ENCODE measurements around the gene SOCS1. TPM values are rescaled to one million over a fixed set of nuclear protein-coding genes. Genes with fewer than 3 reads are reported as not detected.

The SOCS1 gene
- total RNA-seq, 1 donor from 2014 or later: 76.2 TPM

- Mint-ChIP-seq H3K9me3 (no peaks in the 10 kb centered on the region), H3K4me1 (peaks cover 48% of the 10 kb centered on the region), H3K27ac (peak overlapping the region; percentile 68), H3K27me3 (no peaks in the 10 kb centered on the region), H3K4me3 (peak overlapping the region; percentile 2), H3K36me3 (ENCODE audit: low read depth) (peaks cover 37% of the 10 kb centered on the region)
- ATAC-seq (ENCODE audit: low read depth) (no peak), DNase-seq (no peak)
- intact Hi-C loops (cut with micrococcal nuclease): loop anchor here (10.0 kb wide), 1 partner anchor 435 kb away; no protein-coding TSS in a partner anchor
- TF ChIP-seq CTCF (IDR thresholded peaks at IDR 0.05): no peak
- CTCF ChIA-PET: no interaction called here
- POLR2A ChIA-PET: interaction anchor here (0.6 to 4.1 kb wide), 7 partner anchors 17 to 282 kb away, joined by 3 to 38 read pairs (median 5); no protein-coding TSS in a partner anchor
These were observed 5.8 kb downstream of the SOCS1 start for GRCh38 chr16:11250091-11250785.

DNA sequence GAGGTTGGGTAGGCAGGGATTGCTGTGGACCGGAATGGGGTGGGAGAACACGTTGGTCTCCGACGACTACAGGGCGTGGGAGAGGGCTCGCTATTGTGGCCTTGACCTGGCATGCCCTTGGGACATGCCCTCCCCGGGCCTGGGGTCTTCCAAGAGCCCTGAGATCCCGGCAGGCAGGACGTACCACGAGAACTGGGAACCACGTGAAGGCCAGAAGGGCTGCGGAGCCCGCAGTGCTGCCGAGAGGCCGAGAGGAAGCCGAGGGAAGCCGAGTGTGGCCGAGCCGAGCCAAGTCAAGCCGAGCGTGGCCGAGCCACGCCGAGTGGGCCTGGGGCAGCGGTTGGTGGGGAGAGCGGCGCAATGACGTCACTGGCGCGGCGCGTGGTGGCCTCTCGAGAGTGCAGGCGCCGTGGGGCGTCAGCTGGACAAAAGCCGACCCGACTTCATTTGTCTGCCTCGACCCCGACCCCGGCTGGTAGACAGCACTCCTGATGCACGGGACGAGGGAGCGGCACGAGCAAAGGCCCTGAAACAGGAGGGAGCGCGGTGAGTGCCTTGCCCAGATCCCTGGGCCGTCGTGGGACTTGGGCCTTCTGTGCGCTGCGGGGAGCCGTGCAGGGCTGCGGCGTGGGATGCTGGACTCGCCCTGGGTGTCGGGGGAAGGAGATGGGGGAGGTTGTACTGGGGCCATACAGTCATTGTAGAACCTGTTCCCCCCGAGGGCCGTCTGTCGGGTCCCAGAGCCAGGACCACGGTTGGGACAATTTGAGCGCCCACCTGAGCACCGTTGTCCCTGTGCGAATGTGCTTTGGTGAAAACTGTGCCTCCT, 6.6 kb downstream of the SOCS1 start:
- no peaks in the 10 kb centered on the region for H3K27me3 Mint-ChIP-seq
- H3K9me3 Mint-ChIP-seq: no peaks in the 10 kb centered on the region
- no peak overlapping the region for H3K27ac Mint-ChIP-seq
- intact Hi-C loops (cut with micrococcal nuclease): loop anchor here (10.0 kb wide), 1 partner anchor 435 kb away; no protein-coding TSS in a partner anchor
- ChIA-PET CTCF (no interaction called here), POLR2A (interaction anchor here (0.6 to 4.1 kb wide), 4 partner anchors 25 to 281 kb away, joined by 3 to 38 read pairs (median 6); no protein-coding TSS in a partner anchor)
- peak overlapping the region; percentile 19 for H3K4me3 Mint-ChIP-seq
- no peak for ATAC-seq (ENCODE audit: low read depth)
- TF ChIP-seq CTCF (IDR thresholded peaks at IDR 0.05): no peak
- peaks cover 37% of the 10 kb centered on the region for H3K36me3 Mint-ChIP-seq (ENCODE audit: low read depth)
- H3K4me1 Mint-ChIP-seq: peaks cover 48% of the 10 kb centered on the region
- no peak for DNase-seq

- ChIA-PET POLR2A (interaction anchor here (0.6 to 1.6 kb wide), 8 partner anchors 12 to 686 kb away, joined by 3 to 12 read pairs (median 4); no protein-coding TSS in a partner anchor), CTCF (interaction anchor here (0.6 to 1.3 kb wide), 3 partner anchors 50 to 154 kb away, joined by 3 to 4 read pairs (median 3); no protein-coding TSS in a partner anchor)
- intact Hi-C loops (cut with micrococcal nuclease): no loop called here
- Mint-ChIP-seq H3K9me3 (no peaks in the 10 kb centered on the region), H3K27me3 (no peaks in the 10 kb centered on the region), H3K27ac (no peak overlapping the region), H3K4me1 (peaks cover 38% of the 10 kb centered on the region), H3K4me3 (no peak overlapping the region), H3K36me3 (ENCODE audit: low read depth) (peaks cover 27% of the 10 kb centered on the region)
- DNase-seq (no peak), ATAC-seq (ENCODE audit: low read depth) (peak; percentile 27)
- no peak for TF ChIP-seq CTCF (IDR thresholded peaks at IDR 0.05)
These were observed 7.9 kb downstream of the SOCS1 start for GRCh38 chr16:11248133-11248532.

DNA sequence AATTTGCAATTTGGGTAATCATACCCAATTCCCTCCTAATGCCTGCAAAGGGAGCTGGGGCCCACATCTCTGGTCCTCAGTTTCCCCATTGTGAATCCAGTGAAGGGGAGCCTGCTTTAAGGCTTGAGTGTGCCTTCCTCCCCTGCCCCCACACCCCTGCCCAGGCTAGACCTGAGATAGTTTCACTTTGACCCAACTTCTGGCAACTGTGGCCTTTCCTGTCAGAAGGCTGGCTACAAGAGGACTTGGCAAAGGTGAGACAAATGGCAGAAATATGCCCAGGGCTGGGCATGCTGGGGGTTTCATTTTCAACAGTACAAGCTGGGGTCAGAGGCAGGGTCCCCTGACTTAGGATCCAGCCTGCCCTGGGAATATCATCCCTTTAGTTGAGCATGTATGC, 10.0 kb downstream of the SOCS1 start:
- no peaks in the 10 kb centered on the region for H3K27me3 Mint-ChIP-seq
- H3K4me3 Mint-ChIP-seq: no peak overlapping the region
- intact Hi-C loops (cut with micrococcal nuclease): no loop called here
- H3K9me3 Mint-ChIP-seq: no peaks in the 10 kb centered on the region
- ATAC-seq (ENCODE audit: low read depth): no peak
- TF ChIP-seq CTCF (IDR thresholded peaks at IDR 0.05): no peak
- no peak overlapping the region for H3K27ac Mint-ChIP-seq
- DNase-seq: no peak
- H3K36me3 Mint-ChIP-seq (ENCODE audit: low read depth): peaks cover 8% of the 10 kb centered on the region
- ChIA-PET POLR2A (interaction anchor here (0.5 to 2.0 kb wide), 6 partner anchors 9 to 112 kb away, joined by 3 to 10 read pairs (median 6); partner anchors contain the start of gene SOCS1), CTCF (interaction anchor here (1.0 to 1.2 kb wide), 2 partner anchors 9 to 108 kb away, joined by 3 read pairs; no protein-coding TSS in a partner anchor)
- H3K4me1 Mint-ChIP-seq: peaks cover 18% of the 10 kb centered on the region

All from activated B cell treated with CpG ODN at 0.5 μM for 24 hours (primary cell).